HG02678 (cell line): ENCODE data around the gene C16orf74.

ENCODE experiments used
- ATAC-seq: cut with Tn5 transposase; IDR thresholded peaks from one replicate; pipeline ENCODE4 v1.9.1; 2021; ENCODE audit warnings: mild to moderate bottlenecking, moderate library complexity; ENCODE audit not compliant: unreplicated experiment

Gene C16orf74

DNA sequence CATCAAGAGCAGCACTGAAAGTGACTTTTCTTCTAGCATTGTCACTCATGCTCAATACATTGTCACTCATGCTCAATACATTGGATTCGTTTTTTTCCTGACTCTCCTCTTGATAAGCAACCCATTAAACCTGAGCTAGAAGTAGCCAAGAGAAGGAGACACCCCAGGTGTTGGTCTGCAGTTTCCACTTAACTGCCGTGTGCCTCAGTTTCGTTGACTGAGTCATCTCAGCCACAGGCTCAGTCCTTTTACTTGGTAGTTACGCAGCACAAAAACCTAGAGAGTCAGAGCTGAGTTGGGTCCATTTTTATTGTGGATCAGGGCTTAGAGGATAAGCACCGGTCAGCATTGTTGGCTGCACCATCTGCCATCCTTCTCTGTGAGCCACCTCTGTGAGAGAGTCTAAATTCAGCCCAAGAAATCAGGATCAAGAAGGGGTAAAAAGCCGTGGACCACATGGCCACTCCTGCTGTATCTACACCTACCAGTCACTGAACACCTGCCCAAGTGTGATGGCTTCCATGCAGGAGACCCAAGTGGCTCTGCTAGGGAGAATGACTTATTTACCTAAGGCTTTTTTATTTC is 73.4 kb downstream of the C16orf74 start:
- no peak for ATAC-seq

DNA sequence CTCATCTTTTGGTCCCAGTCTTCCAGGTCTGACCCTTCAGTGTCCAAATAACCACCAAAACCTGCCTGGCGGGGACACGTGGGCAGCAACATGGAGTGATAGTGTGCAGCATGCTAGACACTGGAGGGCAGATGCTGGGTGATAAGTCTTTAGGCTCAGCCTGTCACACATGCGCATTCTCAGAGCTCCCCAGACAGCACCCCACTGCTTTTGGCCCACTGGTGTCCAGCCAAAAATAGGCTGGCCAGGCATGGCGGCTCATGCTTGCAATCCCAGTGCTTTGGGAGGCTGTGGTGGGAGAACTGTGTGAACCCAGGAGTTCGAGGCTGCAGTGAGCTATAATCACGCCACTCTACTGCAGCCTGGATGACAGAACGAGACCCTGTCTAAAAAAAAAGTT is 74.4 kb downstream of the C16orf74 start:
- no peak for ATAC-seq

DNA sequence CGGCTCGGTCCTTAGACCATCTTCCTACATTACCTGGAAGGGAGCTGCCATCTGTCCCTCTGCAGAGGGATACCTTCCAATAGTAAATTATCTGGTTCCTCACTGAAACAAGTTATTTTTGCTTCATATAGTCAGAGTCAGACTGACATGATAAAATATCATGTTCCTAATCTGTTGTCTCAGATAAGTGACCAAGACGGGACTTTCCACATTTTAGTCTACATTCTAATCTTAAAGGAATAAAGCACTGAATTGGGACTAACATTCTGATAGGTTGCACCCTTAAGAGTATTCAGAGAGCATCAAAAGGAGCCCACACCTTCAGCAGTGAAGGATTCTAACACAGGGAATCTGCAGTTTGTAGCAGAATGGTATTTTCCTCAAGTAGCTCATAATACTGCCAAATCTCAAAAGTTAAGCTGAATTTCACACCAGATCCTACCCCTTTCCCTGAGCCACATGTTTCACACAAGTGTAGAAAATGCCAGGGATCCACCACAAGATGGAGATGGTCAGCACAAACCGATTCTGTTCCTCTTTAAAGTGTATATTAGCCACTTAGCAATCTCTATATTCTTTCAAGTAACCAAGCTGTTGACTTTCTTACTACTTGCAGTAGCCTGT is 75.5 kb downstream of the C16orf74 start:
- no peak for ATAC-seq

DNA sequence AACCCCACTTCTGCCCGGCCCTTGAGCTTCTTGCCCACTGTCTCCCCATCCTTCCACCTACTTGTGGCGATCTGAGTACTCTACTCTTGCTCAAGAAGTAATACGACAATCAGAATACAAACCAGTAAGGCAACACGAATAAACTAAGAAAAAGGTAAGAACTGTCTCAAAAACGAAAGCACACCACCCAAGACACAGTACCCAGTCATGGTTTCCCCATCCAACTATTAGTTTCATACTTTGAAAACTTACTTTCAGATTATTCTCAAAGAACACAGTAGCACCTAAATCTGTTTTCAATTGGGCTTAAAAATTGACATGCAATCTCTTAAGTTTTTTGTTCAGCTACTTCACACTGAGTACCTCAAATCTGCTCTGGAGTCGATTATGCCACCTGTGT is 76.1 kb downstream of the C16orf74 start:
- ATAC-seq = no peak

DNA sequence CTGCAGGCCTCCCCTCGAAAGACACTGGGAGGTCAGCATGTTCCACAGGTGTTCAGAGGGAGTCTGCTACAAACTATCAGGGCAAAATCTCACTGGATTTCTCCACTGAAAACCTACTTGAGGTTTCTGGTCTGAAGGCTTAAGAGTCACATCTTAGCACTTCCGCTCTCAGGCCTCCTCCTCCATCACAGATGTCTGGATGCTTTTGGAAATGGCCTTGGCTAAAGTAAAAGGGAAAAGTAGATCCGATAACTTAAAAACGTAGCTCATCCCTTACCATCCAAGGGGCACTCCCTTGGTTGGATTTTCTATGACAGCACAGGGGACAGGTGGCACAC is 76.5 kb downstream of the C16orf74 start:
- ATAC-seq = no peak

DNA sequence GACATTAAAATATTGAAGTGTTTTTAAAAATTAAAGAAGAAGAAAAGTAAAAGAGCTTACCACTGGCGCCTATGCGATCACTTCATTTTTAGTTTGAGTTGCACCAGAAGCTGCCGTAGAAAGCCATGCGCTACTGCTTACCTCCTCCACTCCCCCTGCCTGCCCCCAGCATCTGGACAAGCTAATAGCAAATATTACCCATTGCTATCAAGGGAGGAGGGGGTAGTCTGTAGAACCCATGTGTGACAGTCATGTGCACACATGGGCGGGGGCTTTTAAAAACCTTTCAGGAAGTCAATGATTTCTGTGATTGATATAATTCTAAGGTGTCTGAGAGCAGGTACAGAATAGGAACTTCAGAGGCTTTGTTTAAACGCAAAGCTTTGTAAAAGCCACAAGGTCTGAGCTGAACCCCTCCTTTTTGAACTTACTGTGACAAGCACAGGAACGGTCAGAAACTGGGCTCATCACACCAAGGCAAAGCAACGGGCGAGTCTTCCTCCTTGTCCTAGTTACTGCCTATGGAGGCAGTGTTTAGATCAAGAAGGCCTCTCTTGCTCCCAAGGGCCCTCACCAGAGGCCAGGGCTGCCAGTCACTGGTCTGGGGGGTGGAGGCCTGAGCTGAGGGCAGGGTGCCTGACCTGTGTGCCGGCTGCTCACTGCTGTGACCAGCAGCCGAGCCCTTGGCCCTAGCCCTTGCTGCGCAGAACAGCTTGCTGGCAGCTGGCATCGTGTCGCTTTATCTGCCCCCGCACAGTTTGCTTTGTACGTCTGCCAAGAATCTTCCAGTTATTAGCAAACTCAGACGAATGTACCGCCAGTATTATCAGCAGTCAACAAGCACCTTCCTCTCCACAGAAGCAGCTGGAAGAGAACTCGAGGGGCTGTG is 77.1 kb downstream of the C16orf74 start:
- no peak for ATAC-seq

DNA sequence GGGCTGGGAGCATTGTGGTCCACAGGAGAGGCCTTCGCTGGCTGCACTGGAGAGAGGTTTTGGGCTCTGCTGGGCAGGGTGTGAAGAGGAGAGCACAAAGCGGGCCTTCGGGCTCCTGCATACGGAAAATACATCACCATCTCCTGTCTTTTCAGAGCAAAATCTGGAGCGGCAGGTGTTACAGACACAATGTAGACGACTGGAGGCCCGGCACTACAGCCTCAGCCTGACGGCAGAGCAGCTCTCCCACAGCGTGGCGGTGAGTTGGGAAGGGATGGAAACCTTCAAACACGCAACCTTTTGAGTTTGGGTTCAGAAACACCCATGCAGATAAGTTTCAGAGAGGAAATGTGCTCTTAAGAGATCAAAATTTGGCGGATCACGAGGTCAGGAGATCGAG is 80.1 kb downstream of the C16orf74 start:
- no peak for ATAC-seq

DNA sequence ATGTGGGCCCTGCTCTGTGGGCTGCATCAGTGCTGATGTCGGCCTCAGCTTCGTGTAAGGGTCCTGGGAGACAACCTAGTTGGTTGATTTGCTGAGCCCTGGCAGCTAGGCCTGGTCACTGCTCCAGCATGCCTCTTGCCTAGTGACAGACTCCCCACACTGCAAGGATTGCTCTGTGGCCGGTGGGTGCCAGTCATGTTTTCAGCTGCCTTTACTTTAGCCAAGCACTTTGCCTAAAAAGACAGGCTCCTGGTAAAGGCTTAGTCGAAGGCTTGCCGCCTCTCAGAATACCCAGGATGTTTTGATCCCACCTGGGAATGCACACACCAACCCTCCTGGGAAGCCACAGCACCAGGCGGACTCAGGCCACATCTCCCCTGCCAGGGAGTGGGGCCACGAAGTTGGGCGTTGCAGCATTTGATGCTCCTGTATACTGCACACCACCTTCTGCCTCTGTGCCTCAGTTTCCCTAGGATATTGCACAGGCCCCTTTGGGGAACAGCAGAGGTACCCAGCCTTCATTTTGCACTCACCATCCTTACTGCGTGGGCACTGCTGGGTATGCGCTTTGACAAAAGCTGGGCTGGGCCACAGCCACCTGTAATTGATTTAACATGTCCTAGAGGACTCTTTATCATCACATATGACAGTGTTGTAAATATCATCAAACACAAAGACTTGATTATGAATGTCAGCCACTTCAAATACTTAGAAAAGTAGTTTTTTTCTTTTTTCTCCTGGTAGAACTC is 82.0 kb downstream of the C16orf74 start:
- no peak for ATAC-seq

DNA sequence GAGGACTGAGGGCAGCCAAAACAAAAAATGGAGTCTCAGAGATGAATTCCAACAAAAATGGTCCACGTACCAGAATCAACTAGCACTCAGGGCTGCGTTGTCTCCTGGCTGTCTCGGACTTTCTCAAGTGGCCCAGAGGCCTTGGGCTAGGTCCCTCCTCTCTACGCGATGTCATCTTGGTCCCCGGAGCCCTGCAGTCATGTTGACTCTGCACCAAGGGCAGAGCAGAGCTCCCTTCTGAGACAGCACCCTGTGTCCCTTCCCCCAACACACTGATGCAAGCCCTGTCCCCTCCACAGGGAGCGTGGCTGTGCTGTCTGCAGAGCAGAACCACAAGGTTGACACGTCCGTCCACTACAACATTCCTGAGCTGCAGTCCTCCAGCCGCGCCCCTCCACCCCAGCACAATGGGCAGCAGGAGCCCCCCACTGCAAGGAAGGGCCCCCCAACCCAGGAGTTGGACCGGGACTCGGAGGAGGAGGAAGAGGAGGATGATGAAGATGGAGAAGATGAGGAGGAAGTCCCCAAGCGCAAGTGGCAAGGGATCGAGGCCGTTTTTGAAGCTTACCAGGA is 83.0 kb downstream of the C16orf74 start:
- no peak for ATAC-seq

DNA sequence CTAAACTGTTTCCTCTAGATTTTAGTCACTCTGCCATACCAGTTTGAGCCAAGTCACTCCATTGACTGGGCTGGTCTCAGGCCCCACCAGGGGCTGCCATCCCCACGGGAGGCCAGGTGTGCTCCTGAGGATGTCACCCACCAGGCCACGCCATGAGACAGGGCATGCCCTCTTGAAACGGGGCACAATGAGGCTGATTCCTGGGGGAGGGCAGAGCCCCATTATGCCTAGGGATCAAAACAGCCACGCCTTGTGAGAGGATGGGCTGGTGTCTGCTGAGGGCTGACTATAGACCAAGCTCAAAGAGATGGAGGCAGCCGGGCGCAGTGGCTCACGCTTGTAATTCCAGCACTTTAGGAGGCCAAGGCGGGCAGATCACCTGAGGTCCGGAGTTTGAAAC is 83.6 kb downstream of the C16orf74 start:
- ATAC-seq = no peak

DNA sequence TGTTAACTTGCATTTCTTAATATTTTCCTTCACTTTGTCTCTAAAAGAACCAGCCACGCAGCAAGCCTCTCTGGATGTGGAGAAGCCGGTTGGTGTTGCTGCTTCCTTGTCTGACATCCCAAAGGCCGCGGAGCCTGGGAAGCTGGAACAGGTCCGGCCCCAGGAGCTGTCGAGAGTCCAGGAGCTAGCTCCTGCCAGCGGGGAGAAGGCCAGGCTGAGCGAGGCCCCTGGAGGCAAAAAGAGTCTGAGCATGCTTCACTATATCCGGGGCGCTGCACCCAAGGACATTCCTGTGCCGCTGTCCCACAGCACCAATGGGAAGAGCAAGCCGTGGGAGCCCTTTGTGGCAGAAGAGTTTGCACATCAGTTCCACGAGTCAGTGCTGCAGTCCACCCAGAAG is 85.0 kb downstream of the C16orf74 start:
- ATAC-seq = no peak

DNA sequence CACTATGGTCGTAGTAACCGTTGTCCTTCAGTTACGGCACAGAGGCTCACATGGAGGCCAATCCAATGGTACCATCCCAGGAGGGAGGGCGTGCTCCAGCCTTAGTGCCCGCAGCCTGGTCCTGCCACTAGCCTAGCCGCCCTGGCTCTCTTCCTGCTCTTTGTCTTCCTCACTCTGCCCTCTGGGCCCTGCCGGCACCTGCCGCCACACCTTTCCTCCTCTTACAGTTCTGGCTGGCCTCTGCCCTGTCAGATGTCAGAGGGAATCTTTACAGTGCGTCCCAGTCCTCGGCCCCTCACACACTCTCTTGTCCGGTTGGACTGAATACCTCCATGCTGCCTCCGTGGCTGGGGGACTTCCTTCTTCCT is 85.5 kb downstream of the C16orf74 start:
- no peak for ATAC-seq

DNA sequence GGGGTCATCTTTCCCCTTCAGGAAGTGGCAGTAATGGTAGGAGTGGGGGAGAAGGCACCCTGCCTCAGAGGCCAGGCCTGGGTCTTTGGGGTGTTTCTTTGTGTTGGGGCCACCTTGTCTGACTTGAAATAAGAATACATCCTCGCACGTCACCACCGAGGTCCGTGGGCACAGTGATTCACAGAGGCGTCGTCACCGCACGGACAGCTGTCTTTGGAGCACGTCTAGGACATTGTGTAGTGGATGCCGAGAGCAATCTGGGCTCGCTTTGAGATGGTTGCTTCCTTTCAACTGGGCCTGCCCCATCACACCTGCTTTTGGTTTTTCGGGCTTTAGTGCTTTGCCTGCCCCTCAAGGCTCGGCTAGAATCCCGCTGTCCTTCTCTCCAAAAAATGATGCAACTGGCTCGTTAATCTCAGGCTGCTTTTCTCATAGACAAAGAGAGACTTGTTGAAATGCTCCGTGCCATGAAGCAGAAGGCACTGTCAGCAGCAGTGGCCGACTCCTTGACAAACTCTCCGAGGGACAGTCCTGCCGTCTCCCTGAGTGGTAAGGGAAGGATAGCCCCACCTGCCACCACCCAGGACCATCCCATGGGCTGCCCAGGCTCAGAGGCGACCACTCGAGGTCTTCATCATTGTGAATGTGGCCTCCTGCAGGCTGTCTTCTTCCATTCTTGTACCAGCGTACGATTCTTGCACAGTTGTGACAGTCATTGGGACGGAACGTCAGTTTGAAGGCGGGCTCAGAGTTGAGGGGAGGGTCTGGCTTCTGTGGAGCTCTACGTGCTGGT is 86.1 kb downstream of the C16orf74 start:
- ATAC-seq = no peak

DNA sequence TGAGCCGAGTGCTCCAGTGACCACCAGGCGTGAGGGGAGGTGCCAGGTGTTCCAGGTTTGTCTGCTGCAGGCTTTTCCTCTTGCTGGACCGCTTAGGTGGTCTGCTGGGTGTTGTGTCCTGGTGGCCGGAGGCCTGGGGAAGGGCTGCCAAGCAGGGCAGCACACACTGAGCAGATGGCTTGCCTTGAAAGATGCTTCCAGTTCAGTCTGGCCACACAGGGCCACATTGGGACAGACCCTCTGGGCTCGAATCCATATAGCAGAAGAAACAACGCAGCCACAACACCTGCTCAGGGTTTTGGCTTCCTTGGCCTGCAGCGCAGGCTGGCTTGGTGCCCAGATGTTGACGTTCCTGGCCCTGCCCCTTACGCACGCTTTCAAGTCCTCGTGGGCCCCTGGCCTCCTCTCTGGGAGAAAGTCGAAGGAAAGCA is 87.0 kb downstream of the C16orf74 start:
- no peak for ATAC-seq

DNA sequence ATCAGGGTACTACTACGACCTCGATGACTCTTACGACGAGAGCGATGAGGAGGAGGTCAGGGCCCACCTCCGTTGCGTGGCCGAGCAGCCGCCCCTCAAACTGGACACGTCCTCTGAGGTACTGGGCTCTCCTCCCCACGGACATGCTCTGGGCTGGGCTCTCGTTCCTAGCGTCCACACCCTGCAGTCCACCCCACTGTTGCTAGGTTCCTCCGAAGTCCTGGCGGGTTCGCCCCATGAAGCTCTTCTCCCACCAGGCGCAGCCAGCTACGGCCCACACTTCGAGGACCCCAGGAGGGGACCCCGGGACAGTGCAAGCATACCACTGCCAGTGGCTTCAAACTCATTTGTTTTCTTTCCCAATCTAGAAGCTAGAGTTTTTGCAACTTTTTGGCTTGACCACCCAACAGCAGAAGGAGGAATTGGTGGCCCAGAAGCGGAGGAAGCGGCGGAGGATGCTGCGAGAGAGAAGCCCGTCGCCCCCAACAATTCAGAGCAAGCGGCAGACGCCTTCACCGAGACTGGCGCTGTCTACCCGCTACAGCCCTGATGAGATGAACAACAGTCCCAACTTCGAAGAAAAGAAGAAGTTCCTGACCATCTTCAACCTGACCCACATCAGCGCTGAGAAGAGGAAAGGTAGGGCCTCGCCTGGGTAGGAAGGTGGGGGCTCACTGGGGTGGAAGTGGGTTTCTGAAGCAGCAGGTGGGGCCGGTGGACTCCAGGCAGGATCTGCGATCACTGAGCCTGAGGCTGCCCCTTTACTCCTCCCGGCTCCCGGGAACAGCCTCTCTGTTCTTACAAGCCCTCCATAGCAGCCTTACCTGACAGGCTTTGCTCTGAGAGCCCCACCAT is 87.7 kb downstream of the C16orf74 start:
- ATAC-seq = no peak

DNA sequence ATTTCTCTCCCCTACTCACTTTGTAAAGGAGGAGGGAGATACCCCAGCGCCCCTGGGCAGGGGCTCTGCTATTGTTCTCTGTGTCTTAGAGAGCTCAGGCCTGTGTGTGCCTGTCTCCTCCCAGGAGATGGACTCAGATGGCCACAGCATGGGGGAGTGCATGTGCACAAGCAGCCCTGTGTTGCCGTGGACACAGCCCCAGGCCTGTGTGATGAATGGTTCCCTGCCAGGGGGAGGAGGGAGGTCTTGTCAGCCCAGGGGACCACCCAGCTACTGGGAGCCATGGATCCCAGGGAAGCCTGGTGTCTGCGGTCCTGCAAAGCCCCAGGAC is 88.4 kb downstream of the C16orf74 start:
- no peak for ATAC-seq

DNA sequence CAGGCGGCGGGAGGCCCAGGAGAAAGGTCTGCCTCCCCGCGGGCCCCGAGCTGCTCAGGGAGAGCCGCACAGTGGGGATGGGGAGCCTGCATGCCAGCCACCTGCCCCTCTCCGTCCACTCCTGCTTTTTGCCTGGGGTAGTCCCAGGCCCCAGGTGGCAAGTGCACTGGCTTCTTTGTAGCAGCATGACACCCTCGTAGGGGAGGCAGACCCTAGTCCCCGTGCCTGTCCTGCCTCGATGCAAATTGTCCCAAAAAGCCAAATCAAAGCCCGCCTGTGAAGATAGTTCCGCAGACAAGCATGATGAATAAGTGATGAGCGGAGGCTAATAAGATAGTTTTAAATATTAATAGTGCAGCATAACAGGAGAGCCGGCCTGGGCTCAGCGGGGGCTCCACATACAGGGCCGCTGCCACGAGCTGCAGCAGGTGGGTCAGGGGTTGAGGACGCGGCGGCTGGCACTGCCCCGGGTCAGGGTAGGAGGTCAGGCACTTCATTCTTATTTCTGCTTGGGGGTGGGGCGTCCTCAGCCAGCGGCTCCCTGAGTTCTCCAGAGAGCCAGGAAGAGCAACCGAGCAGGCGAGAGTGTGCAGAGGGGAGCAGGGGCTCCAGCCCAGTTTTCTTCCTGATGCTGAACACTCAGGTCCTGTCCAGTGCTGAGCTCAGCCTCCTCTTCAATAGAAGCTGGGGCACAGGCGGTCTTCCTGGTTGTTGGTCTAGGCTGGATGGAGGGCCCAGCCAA is 89.0 kb downstream of the C16orf74 start:
- no peak for ATAC-seq

DNA sequence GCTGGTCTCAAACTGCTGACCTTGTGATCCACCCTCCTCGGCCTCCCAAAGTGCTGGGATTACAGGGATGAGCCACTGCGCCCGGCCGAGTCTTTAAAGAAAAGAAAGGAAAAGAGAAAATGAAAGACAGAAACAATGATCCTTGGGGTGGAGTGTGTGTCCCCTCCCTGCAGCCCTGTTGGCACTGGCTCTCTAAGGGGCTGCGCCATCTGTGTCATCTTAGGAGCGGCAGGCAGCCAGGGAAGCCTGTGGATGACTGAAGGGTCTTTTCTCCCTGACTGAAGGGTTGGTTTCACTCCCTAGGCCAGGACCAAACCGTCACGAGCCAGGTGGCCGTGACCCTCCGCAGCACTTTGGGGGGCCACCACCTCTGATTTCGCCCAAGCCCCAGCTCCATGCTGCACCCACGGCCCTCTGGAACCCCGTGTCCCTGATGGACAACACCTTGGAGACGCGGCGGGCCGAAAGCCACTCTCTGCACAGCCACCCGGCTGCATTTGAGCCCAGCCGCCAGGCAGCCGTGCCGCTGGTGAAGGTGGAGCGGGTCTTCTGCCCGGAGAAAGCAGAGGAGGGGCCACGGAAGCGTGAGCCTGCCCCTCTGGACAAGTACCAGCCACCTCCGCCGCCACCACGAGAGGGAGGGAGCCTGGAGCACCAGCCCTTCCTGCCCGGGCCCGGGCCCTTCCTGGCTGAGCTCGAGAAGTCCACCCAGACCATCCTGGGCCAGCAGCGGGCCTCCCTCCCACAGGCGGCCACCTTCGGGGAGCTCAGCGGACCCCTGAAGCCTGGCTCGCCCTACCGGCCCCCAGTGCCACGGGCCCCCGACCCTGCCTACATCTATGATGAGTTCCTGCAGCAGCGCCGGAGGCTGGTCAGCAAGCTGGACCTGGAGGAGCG is 89.8 kb downstream of the C16orf74 start:
- no peak for ATAC-seq
